SJSA1 (cell line): ENCODE results near the gene ZNF496. TPM values are rescaled to one million over a fixed set of nuclear protein-coding genes. Genes with fewer than 3 reads are reported as not detected.

Experiments used
- DNase-seq, 2 experiments: peaks; one replicate each; pipeline ENCODE4 v3.0.0-alpha.2; 2015 to 2020; ENCODE audit warnings: low spot score in 2 of 2, low read depth in 1 of 2
- H3K27ac ChIP-seq: fragments of 250-450 bp; sonication (Bioruptor Pico); 2 replicates; pipeline ENCODE4 v1.5.1; 2020; ENCODE audit warnings: mild to moderate bottlenecking, moderate library complexity
- H3K27me3 ChIP-seq: fragments of 250-450 bp; sonication (Bioruptor Pico); replicated peaks from 2 replicates; pipeline ENCODE4 v1.5.1; 2020; ENCODE audit warnings: mild to moderate bottlenecking, moderate library complexity
- H3K36me3 ChIP-seq: fragments of 250-450 bp; sonication (Bioruptor Pico); 2 replicates; pipeline ENCODE4 v1.5.1; 2020; ENCODE audit warnings: mild to moderate bottlenecking
- H3K4me1 ChIP-seq: fragments of 250-450 bp; sonication (Bioruptor Pico); replicated peaks from 2 replicates; pipeline ENCODE4 v1.6.1; 2021; ENCODE audit warnings: mild to moderate bottlenecking
- H3K4me3 ChIP-seq: fragments of 250-450 bp; sonication (Bioruptor Pico); 2 replicates; pipeline ENCODE4 v1.5.1; 2020; ENCODE audit warnings: mild to moderate bottlenecking
- H3K9me3 ChIP-seq: fragments of 250-450 bp; sonication (Bioruptor Pico); replicated peaks from 2 replicates; pipeline ENCODE4 v1.5.1; 2020; ENCODE audit warnings: mild to moderate bottlenecking
- total RNA-seq: library from RNA; depleted of rRNA; stranded (reverse); fragments of >200 nt; shearing (Covaris generic); gene quantifications from 2 replicates; pipeline ENCODE4 v1.2.3, GENCODE V29; 2014

The ZNF496 gene
- total RNA-seq, 1 experiment from 2014 or later: 23.8 TPM

DNA sequence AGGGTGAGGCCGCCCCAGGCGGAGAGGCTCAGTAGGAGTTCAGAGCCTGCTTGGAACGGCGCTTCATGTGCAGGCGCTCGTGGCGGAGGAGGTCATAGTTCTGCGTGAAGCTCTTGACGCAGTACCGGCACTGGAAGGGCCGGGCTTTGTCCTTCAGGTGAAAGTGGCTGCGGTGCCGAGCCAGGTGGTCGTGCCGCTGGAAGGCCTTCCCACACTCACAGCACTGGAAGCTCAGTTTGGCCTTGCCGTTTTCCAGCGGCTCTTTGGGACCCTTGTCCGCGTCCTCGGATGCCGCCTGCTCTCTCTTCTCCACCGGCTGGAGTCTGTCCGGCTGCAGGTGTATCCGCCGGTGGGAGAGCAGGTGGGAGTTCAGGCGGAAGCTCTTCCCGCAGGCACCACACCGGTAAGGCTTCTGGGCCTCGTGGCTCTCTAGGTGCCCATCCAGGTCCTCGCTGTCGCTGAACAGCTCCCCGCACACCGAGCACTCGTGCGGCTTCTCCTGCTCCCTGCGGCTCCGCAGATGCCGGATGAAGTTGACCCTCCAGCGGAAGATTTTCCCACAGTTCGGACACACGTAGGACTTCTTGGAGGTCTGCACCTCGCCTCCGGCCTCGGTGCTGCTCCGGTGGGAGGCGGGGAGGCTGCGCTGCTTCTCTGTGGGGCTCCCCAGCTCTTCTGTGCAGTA lies 31.0 kb downstream of the ZNF496 start:
- no peak for DNase-seq
- Histone ChIP-seq H3K36me3 (peaks cover 54% of the 10 kb centered on the region), H3K27ac (no peak overlapping the region)

DNA sequence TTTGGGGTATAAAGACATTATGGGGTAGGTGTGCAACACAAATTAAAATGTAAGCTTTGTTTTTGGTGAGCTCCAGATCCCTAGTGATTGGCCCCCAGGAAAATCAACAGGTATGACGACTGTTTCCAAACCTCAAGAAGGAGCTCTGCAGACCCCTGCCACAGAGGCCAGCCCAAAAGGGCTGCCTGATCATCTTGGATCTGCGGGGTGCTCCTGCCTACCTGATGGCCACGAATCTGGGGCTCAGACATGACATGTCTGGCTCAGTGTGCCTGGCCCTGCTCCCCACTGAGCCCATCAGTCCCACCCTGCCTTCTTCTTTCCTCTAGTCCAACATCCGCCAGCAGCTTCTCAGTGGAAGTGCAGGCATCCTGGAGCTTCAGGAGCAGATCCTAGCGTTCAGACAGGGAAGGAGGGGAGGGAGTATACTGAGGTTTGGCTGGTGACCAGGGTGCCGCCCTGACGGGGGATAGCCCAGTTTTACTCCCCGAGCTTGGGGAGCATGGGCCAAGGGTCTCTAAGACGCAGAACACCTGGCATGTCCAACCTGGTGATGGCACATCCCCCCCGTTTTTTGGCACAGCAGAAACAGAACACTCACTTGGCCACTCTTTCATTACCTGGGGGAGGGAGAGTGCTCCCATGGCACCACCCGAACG lies 31.8 kb downstream of the ZNF496 start:
- H3K27ac ChIP-seq: no peak overlapping the region
- peaks cover 48% of the 10 kb centered on the region for H3K36me3 ChIP-seq
- H3K9me3 ChIP-seq: no peaks in the 10 kb centered on the region
- no peak overlapping the region for H3K4me3 ChIP-seq
- DNase-seq: no peak
- H3K27me3 ChIP-seq: no peaks in the 10 kb centered on the region
- H3K4me1 ChIP-seq: no peaks in the 10 kb centered on the region

More for the DNA sequence above, 31.0 kb downstream of the ZNF496 start:
- Histone ChIP-seq H3K9me3 (no peaks in the 10 kb centered on the region), H3K4me1 (no peaks in the 10 kb centered on the region), H3K4me3 (no peak overlapping the region), H3K27me3 (no peaks in the 10 kb centered on the region)

DNA sequence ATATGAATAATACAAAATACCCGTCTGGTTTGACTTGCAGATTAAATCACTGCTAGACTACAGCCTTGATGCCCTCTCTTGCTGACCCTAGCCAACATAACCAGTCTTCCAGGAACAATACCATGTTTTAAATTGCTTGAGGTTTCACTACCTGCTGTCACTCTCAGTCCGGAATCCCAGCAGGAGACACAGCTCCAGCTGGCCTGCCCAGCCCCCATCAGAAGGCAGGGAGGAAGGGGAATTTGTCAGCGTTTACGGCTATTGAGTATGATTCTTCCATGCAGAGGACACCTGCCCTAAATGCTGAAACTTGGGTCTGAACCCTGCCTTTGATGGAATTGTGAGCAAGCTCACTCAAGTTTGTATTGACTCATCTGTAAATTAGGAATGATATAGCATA lies 33.0 kb downstream of the ZNF496 start:
- Histone ChIP-seq H3K36me3 (peaks cover 40% of the 10 kb centered on the region), H3K27me3 (no peaks in the 10 kb centered on the region), H3K4me3 (no peak overlapping the region), H3K27ac (no peak overlapping the region), H3K9me3 (no peaks in the 10 kb centered on the region), H3K4me1 (no peaks in the 10 kb centered on the region)
- no peak for DNase-seq

DNA sequence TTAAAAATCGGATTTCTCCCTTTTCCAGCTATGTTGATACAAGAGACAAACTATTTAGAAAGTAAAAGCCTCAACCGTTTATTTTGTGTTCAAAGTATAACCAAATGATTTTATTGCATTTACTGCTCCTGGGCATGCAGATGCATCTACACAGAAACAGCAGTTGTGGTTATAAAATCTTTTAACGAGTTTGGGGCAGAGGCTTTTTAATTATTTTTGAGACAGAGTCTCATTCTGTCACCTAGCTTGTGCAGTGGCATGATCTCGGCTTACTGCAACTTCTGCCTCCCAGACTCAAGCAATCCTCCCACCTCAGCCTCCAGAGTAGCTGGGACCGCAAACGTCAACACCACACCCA lies 33.6 kb downstream of the ZNF496 start:
- peaks cover 34% of the 10 kb centered on the region for H3K36me3 ChIP-seq
- no peak overlapping the region for H3K27ac ChIP-seq

DNA sequence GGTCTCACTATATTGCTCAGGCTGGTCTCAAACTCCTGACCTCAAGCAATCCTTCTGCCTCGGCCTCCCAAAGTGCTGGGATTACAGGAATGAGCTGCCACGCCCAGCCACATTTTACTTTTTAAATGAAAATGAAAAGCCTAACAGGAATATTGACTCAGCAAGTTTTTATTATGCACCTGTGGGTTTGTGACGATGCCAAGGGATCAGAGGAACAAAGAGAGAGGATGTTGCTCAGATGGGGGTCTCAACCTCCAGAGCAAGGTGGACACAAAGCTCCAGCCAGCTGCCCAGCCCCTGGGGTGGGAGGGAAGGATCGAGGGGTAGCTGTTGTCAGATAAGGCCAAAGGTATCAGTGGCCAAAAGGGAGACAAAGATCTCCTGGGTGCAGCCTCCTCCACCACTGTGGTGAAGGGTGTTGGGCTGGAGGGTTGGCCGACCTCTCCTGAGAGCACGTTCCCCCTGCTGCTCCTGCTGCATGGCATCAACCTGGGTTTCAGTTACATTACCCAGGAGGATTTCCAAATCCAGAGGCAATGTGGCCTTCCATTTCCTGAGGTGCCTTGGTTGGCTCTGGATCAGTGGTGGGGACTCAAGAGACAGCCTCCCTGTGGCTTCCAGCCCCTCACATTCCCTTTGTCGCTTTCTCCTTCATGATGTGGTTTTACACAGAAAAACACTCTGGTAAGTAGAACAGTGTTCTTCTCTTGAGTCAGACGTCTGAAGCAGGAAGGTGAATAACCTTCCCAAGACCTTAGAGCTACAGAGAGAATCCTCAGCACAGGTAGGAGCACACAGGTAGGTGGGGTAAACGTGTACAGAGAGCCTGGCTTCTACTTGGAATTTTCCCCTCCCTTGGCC lies 34.2 kb downstream of the ZNF496 start:
- Histone ChIP-seq H3K4me1 (no peaks in the 10 kb centered on the region), H3K36me3 (peaks cover 28% of the 10 kb centered on the region), H3K27me3 (no peaks in the 10 kb centered on the region), H3K27ac (no peak overlapping the region), H3K4me3 (no peak overlapping the region), H3K9me3 (no peaks in the 10 kb centered on the region)
- DNase-seq: no peak

More for the DNA sequence above, 33.6 kb downstream of the ZNF496 start:
- Histone ChIP-seq H3K27me3 (no peaks in the 10 kb centered on the region), H3K9me3 (no peaks in the 10 kb centered on the region), H3K4me3 (no peak overlapping the region), H3K4me1 (no peaks in the 10 kb centered on the region)
- DNase-seq: no peak

DNA sequence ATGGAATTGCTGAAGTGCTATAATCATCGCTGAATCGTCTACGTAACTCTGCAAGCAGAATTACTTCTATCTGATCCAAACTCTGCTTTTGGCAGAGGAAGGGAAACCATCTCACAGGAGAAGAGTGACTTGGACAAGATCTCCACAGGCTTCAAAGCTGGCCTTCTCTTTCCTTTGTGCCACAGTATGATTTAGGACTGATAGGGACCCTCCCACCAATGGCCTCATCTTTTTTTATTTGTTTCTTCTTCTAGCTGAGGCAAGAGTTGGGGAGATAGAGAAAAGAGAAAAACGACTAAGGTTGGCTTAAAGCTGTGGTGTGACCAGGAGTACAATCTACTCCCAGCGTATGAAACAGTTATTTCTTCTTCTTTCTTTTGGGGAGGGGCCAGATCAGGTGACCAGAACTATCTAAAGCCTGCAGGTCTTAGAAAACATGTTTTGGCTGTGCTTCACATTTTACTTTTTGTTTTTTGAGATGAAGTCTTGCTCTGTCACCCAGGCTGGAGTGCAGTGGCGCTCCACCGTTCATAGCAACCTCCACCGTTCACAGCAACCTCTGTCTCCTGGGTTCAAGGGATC lies 35.0 kb downstream of the ZNF496 start:
- Histone ChIP-seq H3K9me3 (no peaks in the 10 kb centered on the region), H3K4me1 (no peaks in the 10 kb centered on the region), H3K4me3 (no peak overlapping the region), H3K27me3 (no peaks in the 10 kb centered on the region), H3K27ac (no peak overlapping the region), H3K36me3 (peaks cover 22% of the 10 kb centered on the region)
- DNase-seq: no peak

DNA sequence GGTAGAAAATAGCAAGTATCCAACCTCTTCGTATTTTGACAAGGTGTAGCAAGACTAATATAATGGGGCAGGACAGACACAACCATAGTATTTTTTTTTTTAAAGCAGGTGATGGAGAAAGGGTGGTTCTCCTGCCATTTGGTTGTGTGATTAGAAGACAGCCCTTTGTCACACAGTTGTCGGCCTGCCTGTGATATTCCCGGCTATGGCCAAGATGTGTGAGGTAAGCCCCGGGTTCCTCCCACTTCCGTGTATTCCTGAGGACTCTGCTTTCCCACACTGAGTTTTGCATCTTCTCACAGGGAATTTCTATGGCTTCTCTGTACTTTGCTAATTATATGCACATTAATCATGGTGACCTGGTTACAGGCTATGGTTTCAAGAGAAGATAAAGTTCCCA lies 35.9 kb downstream of the ZNF496 start:
- no peaks in the 10 kb centered on the region for H3K4me1 ChIP-seq

DNA sequence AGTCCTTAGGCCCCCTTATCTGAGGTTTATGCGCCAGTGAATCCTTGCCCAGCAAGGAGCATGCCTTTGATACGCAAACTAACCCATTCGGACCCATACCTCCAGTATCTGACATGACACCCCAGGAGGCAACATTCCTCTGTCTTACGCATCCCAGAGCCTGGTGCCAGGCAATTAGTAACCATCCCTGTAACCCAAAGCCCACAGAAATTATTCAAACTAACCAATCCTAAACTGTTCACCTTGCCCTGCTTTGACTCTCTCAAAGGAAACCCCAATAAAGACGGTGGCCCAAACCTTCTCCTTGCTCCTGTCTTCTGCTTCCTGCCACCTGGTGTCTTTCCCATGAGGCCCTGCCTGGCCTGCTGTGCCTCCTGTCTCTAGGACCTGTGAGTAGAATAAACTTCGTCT lies 36.4 kb downstream of the ZNF496 start:
- no peak overlapping the region for H3K27ac ChIP-seq
- DNase-seq: no peak

More for the DNA sequence above, 35.9 kb downstream of the ZNF496 start:
- Histone ChIP-seq H3K27me3 (no peaks in the 10 kb centered on the region), H3K9me3 (no peaks in the 10 kb centered on the region), H3K36me3 (peaks cover 19% of the 10 kb centered on the region), H3K27ac (no peak overlapping the region), H3K4me3 (no peak overlapping the region)
- DNase-seq: no peak

DNA sequence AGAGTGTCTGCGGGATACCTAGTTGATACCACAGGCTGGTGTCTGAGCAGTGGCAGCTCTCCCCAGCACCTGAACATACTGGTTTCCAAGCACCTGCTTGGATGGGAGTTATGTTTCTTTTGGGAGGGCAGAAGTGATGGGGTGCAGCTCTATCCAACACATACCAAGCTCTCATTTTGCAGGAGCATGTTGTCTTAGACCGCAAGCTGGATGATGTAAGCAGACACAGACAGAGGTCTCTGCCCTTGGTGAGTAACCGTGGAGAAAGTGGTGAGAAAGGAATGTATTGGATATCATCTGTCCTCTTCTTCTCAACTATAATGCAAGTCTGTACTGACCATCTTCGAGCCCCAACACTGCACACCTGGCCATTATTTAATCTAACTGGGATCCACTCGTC lies 37.4 kb downstream of the ZNF496 start:
- Histone ChIP-seq H3K4me1 (no peaks in the 10 kb centered on the region), H3K27ac (no peak overlapping the region), H3K36me3 (peaks cover 5% of the 10 kb centered on the region), H3K9me3 (no peaks in the 10 kb centered on the region), H3K4me3 (no peak overlapping the region), H3K27me3 (no peaks in the 10 kb centered on the region)
- no peak for DNase-seq

More for the DNA sequence above, 36.4 kb downstream of the ZNF496 start:
- no peak overlapping the region for H3K4me3 ChIP-seq
- H3K4me1 ChIP-seq: no peaks in the 10 kb centered on the region
- no peaks in the 10 kb centered on the region for H3K27me3 ChIP-seq
- H3K9me3 ChIP-seq: no peaks in the 10 kb centered on the region
- H3K36me3 ChIP-seq: peaks cover 14% of the 10 kb centered on the region

DNA sequence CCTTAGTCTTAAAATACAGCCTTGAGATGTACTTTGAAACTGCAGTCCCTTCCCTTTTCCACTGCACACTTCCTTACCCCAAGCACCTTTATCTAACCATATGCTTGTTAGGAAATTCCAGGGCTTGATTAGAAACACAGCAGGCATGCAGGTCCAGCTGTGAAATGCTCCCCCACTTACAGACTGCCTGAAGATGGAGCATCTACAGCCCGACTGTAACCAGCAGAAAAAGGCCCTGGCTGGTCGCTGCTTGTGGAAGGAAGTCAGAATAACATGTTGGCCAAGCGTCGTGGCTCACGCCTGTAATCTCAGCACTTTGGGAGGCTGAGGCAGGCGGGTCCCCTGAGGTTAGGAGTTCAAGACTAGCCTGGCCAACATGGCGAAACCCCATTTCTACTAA lies 38.6 kb downstream of the ZNF496 start:
- no peaks in the 10 kb centered on the region for H3K4me1 ChIP-seq
- no peaks in the 10 kb centered on the region for H3K9me3 ChIP-seq
- no peaks in the 10 kb centered on the region for H3K27me3 ChIP-seq
- H3K36me3 ChIP-seq: no peaks in the 10 kb centered on the region
- H3K27ac ChIP-seq: no peak overlapping the region
- DNase-seq: no peak
- no peak overlapping the region for H3K4me3 ChIP-seq

DNA sequence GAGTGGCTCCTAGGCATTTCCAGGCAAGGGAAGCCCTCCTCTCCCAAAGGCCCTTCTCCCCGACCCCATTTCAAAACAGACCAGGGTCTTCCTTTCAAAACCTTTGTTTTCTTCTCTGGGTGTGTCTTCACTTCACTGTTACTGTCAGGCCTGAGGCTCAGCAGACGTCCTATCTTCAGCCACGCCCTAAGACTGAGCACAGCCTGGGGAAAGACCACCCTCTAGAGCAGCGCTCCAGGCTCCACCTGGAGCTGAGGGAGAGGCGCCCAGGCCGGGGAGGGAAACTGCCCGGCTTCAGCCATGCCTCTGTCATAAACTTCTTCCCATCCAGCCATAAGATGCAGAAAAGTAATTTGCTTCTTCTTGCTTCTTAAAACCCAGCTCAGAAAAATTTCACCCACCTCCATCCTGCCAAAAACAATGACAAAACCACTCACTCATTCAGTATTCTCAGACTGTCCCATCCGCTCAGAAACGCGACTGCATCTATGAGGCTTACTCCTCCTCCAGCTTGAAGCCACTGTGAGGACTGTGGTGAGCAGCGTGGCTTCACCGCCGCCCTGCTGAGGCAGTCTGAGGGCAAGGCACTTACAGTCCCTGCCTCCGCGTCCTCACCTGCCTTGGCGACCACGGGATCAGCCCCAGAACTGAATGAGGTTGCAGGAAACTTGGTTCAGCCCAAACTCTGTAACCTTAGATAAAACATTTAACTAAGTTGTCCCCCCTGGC lies 39.7 kb downstream of the ZNF496 start:
- Histone ChIP-seq H3K4me1 (no peaks in the 10 kb centered on the region), H3K27me3 (no peaks in the 10 kb centered on the region), H3K36me3 (no peaks in the 10 kb centered on the region), H3K9me3 (no peaks in the 10 kb centered on the region), H3K4me3 (no peak overlapping the region), H3K27ac (no peak overlapping the region)
- DNase-seq: no peak

DNA sequence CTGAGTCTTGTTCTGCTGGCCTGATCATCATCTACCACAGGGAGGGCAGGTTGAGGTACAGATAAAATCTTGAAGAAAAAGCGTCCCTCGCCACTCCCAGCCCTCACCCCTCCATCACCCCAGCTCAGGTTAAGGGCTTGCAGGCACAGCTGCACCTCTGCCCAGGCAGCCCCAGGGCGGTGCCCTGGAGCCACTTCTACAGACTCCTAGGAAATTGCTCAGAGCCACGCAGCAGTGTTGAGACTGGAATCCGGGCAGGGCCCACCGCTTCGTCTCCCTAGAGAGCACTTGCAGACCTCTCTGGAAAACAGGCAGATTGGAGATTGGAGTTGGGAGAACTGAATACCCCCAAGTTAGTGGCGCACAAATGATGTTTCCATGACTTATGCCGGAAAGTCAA lies 40.5 kb downstream of the ZNF496 start:
- Histone ChIP-seq H3K4me1 (no peaks in the 10 kb centered on the region), H3K4me3 (no peak overlapping the region), H3K36me3 (no peaks in the 10 kb centered on the region), H3K27ac (no peak overlapping the region), H3K9me3 (no peaks in the 10 kb centered on the region), H3K27me3 (no peaks in the 10 kb centered on the region)
- DNase-seq: no peak

DNA sequence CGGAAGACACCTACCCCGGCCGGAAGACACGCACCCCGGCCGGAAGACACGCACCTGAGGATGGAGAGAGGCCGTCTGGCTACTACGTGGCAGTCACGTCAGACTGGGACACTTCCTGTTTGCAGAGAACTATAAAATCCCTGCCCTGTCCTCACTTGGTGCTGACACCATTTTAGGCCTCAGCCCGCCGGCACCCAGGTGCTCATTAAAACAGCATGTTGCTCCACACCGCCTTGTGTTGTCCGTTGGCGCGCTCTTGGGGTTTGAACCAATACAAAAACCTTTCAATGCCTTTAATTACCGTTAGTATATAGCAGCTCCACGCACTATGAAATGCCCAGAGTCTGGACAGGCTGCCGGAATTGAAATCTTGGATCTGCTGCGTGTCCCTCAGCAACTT lies 41.1 kb downstream of the ZNF496 start:
- Histone ChIP-seq H3K36me3 (no peaks in the 10 kb centered on the region), H3K27ac (no peak overlapping the region), H3K27me3 (no peaks in the 10 kb centered on the region), H3K4me1 (no peaks in the 10 kb centered on the region), H3K9me3 (no peaks in the 10 kb centered on the region), H3K4me3 (no peak overlapping the region)
- DNase-seq: no peak
